Breast epithelium (tissue), 4 donors: ENCODE data around the gene NRDE2. TPM values are rescaled to one million over a fixed set of nuclear protein-coding genes. Genes with fewer than 3 reads are reported as not detected.
A peak's percentile ranks its signal among the peaks of the same experiment; 100 is the strongest.
"Not testable (repeated sequence)": the region's sequence is repeated elsewhere in the genome, so short reads cannot be mapped to it uniquely, and the experiment has no call there.

ENCODE experiments used
- DNase-seq, 2 donors: peaks; one replicate each; pipeline ENCODE4 v3.0.0-alpha.2; 2019; ENCODE audit warnings: low spot score in 2 of 2
- H3K27ac ChIP-seq, 2 donors: fragments of 200-600 bp; sonication (generic) in 1 of 2; one replicate each; pipeline ENCODE4 v1.5.1; 2016 to 2019; ENCODE audit warnings: mild to moderate bottlenecking in 1 of 2
- H3K27me3 ChIP-seq, 2 donors: fragments of 200-600 bp; sonication (generic) in 1 of 2; one replicate each; pipeline versions ENCODE4 v1.5.1 to v1.6.0; 2017 to 2019; ENCODE audit warnings: control low read depth in 1 of 2, mild to moderate bottlenecking in 1 of 2
- H3K36me3 ChIP-seq: fragments of 200-600 bp; one replicate; pipeline ENCODE4 v1.5.1; 2019
- H3K4me1 ChIP-seq, 2 donors: fragments of 200-600 bp; sonication (generic); one replicate each; pipeline ENCODE4 v1.5.1; 2016 to 2019; ENCODE audit warnings: control low read depth in 1 of 2
- H3K4me3 ChIP-seq, 3 donors: fragments of 200-600 bp; sonication (generic); 1 replicate in 2 of 3; 2 replicates in 1 of 3; pipeline ENCODE4 v1.5.1; 2016 to 2019; ENCODE audit warnings: mild to moderate bottlenecking in 3 of 3, moderate library complexity in 2 of 3
- H3K9me3 ChIP-seq, 2 donors: fragments of 200-600 bp; sonication (generic) in 1 of 2; one replicate each; pipeline ENCODE4 v1.5.1; 2016 to 2019; ENCODE audit warnings: control low read depth in 1 of 2
- CTCF ChIP-seq, 3 donors: fragments of 450-650 bp; IDR thresholded peaks; one replicate each; pipeline ENCODE4 v1.5.1; 2016 to 2017; ENCODE audit warnings: antibody characterized with exemption in 3 of 3, mild to moderate bottlenecking in 3 of 3, moderate library complexity in 3 of 3
- POLR2A ChIP-seq: fragments of 450-650 bp; IDR thresholded peaks from one replicate; pipeline ENCODE4 v1.6.1; 2016; ENCODE audit warnings: antibody characterized with exemption, mild to moderate bottlenecking, moderate library complexity
- POLR2AphosphoS5 ChIP-seq, 3 donors: sonication (generic); formaldehyde crosslinking; IDR thresholded peaks; one replicate each; pipeline ENCODE4 v1.6.1; 2017; ENCODE audit warnings: antibody characterized with exemption in 3 of 3
- intact Hi-C: fragments of 100-400 bp; cut with DNase I; formaldehyde crosslinking; loops from one replicate; pipeline ENCODE4 v1.15.1; 2023; ENCODE audit warnings: low total_unique reads
- total RNA-seq, 3 donors: library from RNA; depleted of rRNA; stranded (reverse); fragments of >200 nt; gene quantifications; one replicate each; pipeline ENCODE4 v1.1.0, GENCODE V29; 2016

NRDE2 gene
- total RNA-seq, 3 donors from 2014 or later: 9.3 to 19.8 (median 19.7) TPM

DNA sequence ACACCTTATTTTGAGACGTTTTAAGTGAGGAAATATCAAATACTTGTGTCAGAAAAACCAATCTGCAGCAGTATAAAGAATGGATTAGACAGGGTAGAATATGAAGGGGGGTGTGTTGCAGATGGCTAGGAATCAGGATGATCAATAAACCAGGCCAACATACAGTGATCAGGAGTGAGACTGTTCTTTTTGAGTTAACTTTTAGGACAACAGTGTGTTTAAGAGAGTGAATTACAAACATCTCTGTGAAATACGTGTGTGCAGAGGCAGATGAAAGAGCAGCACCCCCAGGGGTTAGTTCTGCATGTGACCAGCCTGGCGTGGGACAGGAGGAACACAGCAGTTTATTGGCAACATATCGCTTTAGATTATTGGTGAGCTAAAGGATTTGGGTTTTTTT lies 10.6 kb upstream of the NRDE2 start:
- no peak overlapping the region for H3K4me3 ChIP-seq
- H3K9me3 ChIP-seq: no peaks in the 10 kb centered on the region
- TF ChIP-seq POLR2AphosphoS5 (IDR thresholded peaks at IDR 0.05) (no peak), CTCF (IDR thresholded peaks at IDR 0.05) (no peak), POLR2A (no peak)
- DNase-seq: no peak
- no peak overlapping the region for H3K27ac ChIP-seq
- H3K4me1 ChIP-seq: no peaks in the 10 kb centered on the region
- H3K27me3 ChIP-seq: no peaks in the 10 kb centered on the region
- H3K36me3 ChIP-seq: no peaks in the 10 kb centered on the region
- intact Hi-C loops: no loop called here

DNA sequence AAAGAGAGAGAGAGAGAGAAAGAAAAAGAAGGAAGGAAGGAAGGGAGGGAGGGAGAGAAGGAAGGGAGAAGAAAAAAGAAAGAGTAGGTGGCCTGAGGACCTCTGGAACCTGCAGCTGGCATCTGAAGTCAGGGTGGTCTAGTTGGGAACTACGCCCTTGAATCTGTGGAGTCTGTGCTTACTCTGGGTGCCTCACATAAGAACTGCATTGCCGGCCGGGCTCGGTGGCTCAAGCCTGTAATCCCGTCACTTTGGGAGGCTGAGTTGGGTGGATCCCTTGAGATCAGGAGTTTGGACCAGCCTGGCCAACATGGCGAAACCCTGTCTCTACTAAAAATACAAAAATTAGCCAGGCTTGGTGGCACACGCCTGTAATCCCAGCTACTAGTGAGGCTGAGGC lies 10.0 kb upstream of the NRDE2 start:
- intact Hi-C loops: no loop called here
- no peak for DNase-seq
- no peak overlapping the region for H3K4me3 ChIP-seq
- H3K9me3 ChIP-seq: no peaks in the 10 kb centered on the region
- no peaks in the 10 kb centered on the region for H3K36me3 ChIP-seq
- H3K27ac ChIP-seq: no peak overlapping the region
- TF ChIP-seq CTCF (IDR thresholded peaks at IDR 0.05): no peak
- TF ChIP-seq POLR2AphosphoS5 (IDR thresholded peaks at IDR 0.05): no peak
- TF ChIP-seq POLR2A: no peak
- no peaks in the 10 kb centered on the region for H3K4me1 ChIP-seq
- no peaks in the 10 kb centered on the region for H3K27me3 ChIP-seq

GRCh38 chr14:90341232-90341631 lies 9.5 kb upstream of the NRDE2 start:
- H3K4me1 ChIP-seq, DNase-seq, H3K36me3 ChIP-seq, intact Hi-C loops, H3K4me3 ChIP-seq, H3K27me3 ChIP-seq, H3K27ac ChIP-seq, H3K9me3 ChIP-seq: not testable (repeated sequence)

DNA sequence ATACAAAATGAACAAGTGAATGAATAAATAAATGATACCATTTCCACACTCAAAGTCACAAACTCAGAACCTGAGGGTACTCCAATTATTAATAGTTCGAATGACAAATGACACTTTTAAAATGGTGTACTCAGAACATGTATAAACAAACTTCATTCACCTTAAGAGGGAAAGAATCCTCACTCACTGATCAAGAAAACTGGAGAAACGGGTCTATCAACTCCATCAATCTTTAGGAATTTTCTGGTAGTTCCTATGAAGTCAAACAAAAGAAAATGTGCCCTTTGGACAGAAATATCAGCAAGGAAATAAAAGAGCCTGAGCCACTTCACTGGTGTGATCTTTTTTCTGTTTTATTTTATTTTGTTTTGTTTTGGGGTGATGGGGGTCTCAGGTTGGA lies 5.2 kb upstream of the NRDE2 start:
- intact Hi-C loops: no loop called here
- H3K27ac ChIP-seq: no peak overlapping the region
- TF ChIP-seq CTCF (IDR thresholded peaks at IDR 0.05): no peak
- no peak for TF ChIP-seq POLR2A
- TF ChIP-seq POLR2AphosphoS5 (IDR thresholded peaks at IDR 0.05): no peak
- DNase-seq: no peak
- H3K36me3 ChIP-seq: no peaks in the 10 kb centered on the region
- no peak overlapping the region for H3K4me3 ChIP-seq
- H3K9me3 ChIP-seq: no peaks in the 10 kb centered on the region
- no peaks in the 10 kb centered on the region for H3K4me1 ChIP-seq
- no peaks in the 10 kb centered on the region for H3K27me3 ChIP-seq

DNA sequence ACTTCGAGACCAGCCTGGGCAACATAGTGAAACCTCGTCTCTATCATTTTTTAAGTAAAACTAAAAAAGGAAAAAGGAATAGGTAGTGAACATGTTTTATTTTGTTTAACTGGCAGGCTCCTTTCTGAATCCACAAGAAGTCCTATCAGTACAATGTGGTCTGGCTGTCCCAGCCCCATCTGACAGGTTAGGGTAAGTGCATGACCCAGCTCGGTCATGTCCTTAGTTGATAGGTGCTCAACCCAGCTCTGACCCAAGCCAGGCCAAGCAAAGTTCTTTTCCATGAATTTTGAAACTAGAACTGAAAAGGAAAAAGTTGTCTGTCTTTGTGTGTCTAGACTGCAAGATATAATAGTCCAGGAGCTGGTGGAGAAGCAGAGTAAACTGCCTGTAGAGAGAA lies 4.7 kb upstream of the NRDE2 start:
- DNase-seq: no peak
- H3K4me1 ChIP-seq: no peaks in the 10 kb centered on the region
- H3K36me3 ChIP-seq: no peaks in the 10 kb centered on the region
- TF ChIP-seq POLR2A (no peak), POLR2AphosphoS5 (IDR thresholded peaks at IDR 0.05) (no peak), CTCF (IDR thresholded peaks at IDR 0.05) (no peak)
- H3K9me3 ChIP-seq: no peaks in the 10 kb centered on the region
- intact Hi-C loops: no loop called here
- no peak overlapping the region for H3K4me3 ChIP-seq
- H3K27me3 ChIP-seq: no peaks in the 10 kb centered on the region
- H3K27ac ChIP-seq: no peak overlapping the region

- no peaks in the 10 kb centered on the region for H3K27me3 ChIP-seq
- H3K4me3 ChIP-seq: peak overlapping the region; percentile 58 to 72 (median 63)
- H3K27ac ChIP-seq: peak overlapping the region; percentile 76 to 86
- H3K36me3 ChIP-seq: no peaks in the 10 kb centered on the region
- TF ChIP-seq POLR2AphosphoS5 (IDR thresholded peaks at IDR 0.05): no peak
- no peak for TF ChIP-seq POLR2A
- TF ChIP-seq CTCF (IDR thresholded peaks at IDR 0.05): no peak
- intact Hi-C loops: no loop called here
- no peak for DNase-seq
- H3K9me3 ChIP-seq: no peaks in the 10 kb centered on the region
- H3K4me1 ChIP-seq: peaks cover 0 to 7% of the 10 kb centered on the region in 2 donors
Measured at GRCh38 chr14:90332271-90332584, 487 bp upstream of the NRDE2 start.
